GM12878 (cell line): Measurements from ENCODE around the gene CCDC17. TPM values are rescaled to one million over a fixed set of nuclear protein-coding genes. Genes with fewer than 3 reads are reported as not detected.

Experiments
- BRCA1 ChIP-seq: IDR thresholded peaks from 2 replicates; pipeline ENCODE4 v1.6.1; 2011; ENCODE audit warnings: low read depth, low read length, improper control_type of control experiment
- CEBPB ChIP-seq, 2 experiments: fragments of 150-350 bp in 1 of 2; IDR thresholded peaks; 2 replicates each; pipeline ENCODE4 v1.6.1; 2012 to 2014; ENCODE audit warnings: low read depth in 2 of 2, low read length in 2 of 2, borderline replicate concordance in 1 of 2, inconsistent platforms in 1 of 2
- CREB1 ChIP-seq: IDR thresholded peaks from 2 replicates; pipeline ENCODE4 v1.6.1; 2012; ENCODE audit warnings: low read depth, mild to moderate bottlenecking, inconsistent platforms
- ESRRA ChIP-seq: IDR thresholded peaks from 2 replicates; pipeline ENCODE4 v1.6.1; 2012; ENCODE audit warnings: mild to moderate bottlenecking, low read length, improper control_type of control experiment
- FOXM1 ChIP-seq: IDR thresholded peaks from 2 replicates; pipeline ENCODE4 v1.6.1; 2012; ENCODE audit warnings: low read depth, mild to moderate bottlenecking, inconsistent platforms, low read length, moderate library complexity
- IRF4 ChIP-seq: IDR thresholded peaks from 2 replicates; pipeline ENCODE4 v1.6.1; 2011; ENCODE audit warnings: low read depth, low read length
- NFYB ChIP-seq: IDR thresholded peaks from 2 replicates; pipeline ENCODE4 v1.6.1; 2011; ENCODE audit warnings: low read depth, mild to moderate bottlenecking, low read length, improper control_type of control experiment, moderate library complexity; ENCODE audit not compliant: insufficient read depth
- NKRF ChIP-seq: fragments of 450-650 bp; conservative IDR thresholded peaks from 2 replicates; pipeline ENCODE4 v1.6.1; 2017; ENCODE audit warnings: mild to moderate bottlenecking, moderate library complexity
- RFX5 ChIP-seq: IDR thresholded peaks from 2 replicates; pipeline ENCODE4 v1.6.1; 2011; ENCODE audit warnings: low read depth, low read length, improper control_type of control experiment
- SUPT20H ChIP-seq: IDR thresholded peaks from 2 replicates; pipeline ENCODE4 v1.6.1; 2011; ENCODE audit warnings: low read depth, mild to moderate bottlenecking, low read length, moderate library complexity, borderline replicate concordance; ENCODE audit not compliant: control insufficient read depth
- TCF12 ChIP-seq: IDR thresholded peaks from 2 replicates; pipeline ENCODE4 v1.6.1; 2011; ENCODE audit warnings: low read depth, mild to moderate bottlenecking, low read length
- TCF3 ChIP-seq: IDR thresholded peaks from 2 replicates; pipeline ENCODE4 v1.6.1; 2012; ENCODE audit warnings: low read depth, mild to moderate bottlenecking, low read length, borderline replicate concordance; ENCODE audit not compliant: insufficient read depth
- ZNF687 ChIP-seq: fragments of 450-650 bp; IDR thresholded peaks from 2 replicates; pipeline ENCODE4 v1.6.1; 2017; ENCODE audit warnings: mild to moderate bottlenecking, moderate library complexity
- polyA plus RNA-seq, 11 experiments: library from polyadenylated mRNA; depleted of rRNA in 4 of 11; unstranded in 6 of 11; stranded (reverse) in 5 of 11; fragments of >200 nt; fragmentation: Nextera tagmentation in 4 of 11; fragmentation: Illumina TruSeq in 1 of 11; extraction: Ambion mirVana in 4 of 11; extraction: Trizol in 1 of 11; gene quantifications; 1 replicate in 1 of 11; 2 replicates in 10 of 11; pipeline versions ENCODE4 v1.2.1 to v1.2.3, GENCODE V29; 2011 to 2016; ENCODE audit warnings: inconsistent platforms in 2 of 11, missing spikeins in 2 of 11, low read depth in 1 of 11
- total RNA-seq, 4 experiments: library from RNA; depleted of rRNA in 3 of 4; stranded (reverse); fragments of >200 nt in 3 of 4; fragmentation: Illumina TruSeq in 1 of 4; extraction: Trizol in 1 of 4; gene quantifications; 2 replicates each; pipeline versions ENCODE4 v1.2.1 to v1.2.3, GENCODE V29; 2013 to 2021
- TF ChIP-seq, protein P1 (sequence below): fragments of 450-650 bp; IDR thresholded peaks from 2 replicates; pipeline ENCODE4 v1.6.1; 2017; ENCODE audit warnings: antibody characterized with exemption, mild to moderate bottlenecking, moderate library complexity
- TF ChIP-seq, protein P2 (sequence below): fragments of 450-650 bp; IDR thresholded peaks from 2 replicates; pipeline ENCODE4 v1.6.1; 2017; ENCODE audit warnings: mild to moderate bottlenecking
- TF ChIP-seq, protein P3 (sequence below): fragments of 450-650 bp; formaldehyde crosslinking; IDR thresholded peaks from 2 replicates; pipeline ENCODE4 v1.4.0; 2022; ENCODE audit warnings: mild to moderate bottlenecking, moderate library complexity

Gene CCDC17
- total and polyA plus RNA-seq, 10 of the 15 experiments (the other 5 are each of a cell fraction or from before 2014, with no cell fraction given) = 0.15 to 1.9 (median 0.69) TPM

- TF ChIP-seq NKRF = no peak
- no peak for TF ChIP-seq FOXM1
- no peak for TF ChIP-seq TCF3
- no peak for TF ChIP-seq ZNF687
- 0 out of 2 replicates have a peak, but pooled peaks have one; percentile 14 for TF ChIP-seq TCF12
- peak; percentile 96 for TF ChIP-seq CREB1
- TF ChIP-seq SUPT20H = no peak
- TF ChIP-seq NFYB = peak; percentile 88
- no peak for TF ChIP-seq BRCA1
- no peak for TF ChIP-seq ESRRA
- peak; percentile 100 for TF ChIP-seq RFX5
- peak in 1 of 2 experiments; percentile 81; a peak in 1 of 4 replicates for TF ChIP-seq CEBPB (IDR thresholded peaks at IDR 0.05; ENCODE audit: borderline replicate concordance in 1 of 2, low read depth in 2 of 2, low read length in 2 of 2)
- TF ChIP-seq, protein P1, sequence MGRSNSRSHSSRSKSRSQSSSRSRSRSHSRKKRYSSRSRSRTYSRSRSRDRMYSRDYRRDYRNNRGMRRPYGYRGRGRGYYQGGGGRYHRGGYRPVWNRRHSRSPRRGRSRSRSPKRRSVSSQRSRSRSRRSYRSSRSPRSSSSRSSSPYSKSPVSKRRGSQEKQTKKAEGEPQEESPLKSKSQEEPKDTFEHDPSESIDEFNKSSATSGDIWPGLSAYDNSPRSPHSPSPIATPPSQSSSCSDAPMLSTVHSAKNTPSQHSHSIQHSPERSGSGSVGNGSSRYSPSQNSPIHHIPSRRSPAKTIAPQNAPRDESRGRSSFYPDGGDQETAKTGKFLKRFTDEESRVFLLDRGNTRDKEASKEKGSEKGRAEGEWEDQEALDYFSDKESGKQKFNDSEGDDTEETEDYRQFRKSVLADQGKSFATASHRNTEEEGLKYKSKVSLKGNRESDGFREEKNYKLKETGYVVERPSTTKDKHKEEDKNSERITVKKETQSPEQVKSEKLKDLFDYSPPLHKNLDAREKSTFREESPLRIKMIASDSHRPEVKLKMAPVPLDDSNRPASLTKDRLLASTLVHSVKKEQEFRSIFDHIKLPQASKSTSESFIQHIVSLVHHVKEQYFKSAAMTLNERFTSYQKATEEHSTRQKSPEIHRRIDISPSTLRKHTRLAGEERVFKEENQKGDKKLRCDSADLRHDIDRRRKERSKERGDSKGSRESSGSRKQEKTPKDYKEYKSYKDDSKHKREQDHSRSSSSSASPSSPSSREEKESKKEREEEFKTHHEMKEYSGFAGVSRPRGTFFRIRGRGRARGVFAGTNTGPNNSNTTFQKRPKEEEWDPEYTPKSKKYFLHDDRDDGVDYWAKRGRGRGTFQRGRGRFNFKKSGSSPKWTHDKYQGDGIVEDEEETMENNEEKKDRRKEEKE = no peak
- TF ChIP-seq, protein P2, sequence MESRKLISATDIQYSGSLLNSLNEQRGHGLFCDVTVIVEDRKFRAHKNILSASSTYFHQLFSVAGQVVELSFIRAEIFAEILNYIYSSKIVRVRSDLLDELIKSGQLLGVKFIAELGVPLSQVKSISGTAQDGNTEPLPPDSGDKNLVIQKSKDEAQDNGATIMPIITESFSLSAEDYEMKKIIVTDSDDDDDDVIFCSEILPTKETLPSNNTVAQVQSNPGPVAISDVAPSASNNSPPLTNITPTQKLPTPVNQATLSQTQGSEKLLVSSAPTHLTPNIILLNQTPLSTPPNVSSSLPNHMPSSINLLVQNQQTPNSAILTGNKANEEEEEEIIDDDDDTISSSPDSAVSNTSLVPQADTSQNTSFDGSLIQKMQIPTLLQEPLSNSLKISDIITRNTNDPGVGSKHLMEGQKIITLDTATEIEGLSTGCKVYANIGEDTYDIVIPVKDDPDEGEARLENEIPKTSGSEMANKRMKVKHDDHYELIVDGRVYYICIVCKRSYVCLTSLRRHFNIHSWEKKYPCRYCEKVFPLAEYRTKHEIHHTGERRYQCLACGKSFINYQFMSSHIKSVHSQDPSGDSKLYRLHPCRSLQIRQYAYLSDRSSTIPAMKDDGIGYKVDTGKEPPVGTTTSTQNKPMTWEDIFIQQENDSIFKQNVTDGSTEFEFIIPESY = no peak
- TF ChIP-seq, protein P3, sequence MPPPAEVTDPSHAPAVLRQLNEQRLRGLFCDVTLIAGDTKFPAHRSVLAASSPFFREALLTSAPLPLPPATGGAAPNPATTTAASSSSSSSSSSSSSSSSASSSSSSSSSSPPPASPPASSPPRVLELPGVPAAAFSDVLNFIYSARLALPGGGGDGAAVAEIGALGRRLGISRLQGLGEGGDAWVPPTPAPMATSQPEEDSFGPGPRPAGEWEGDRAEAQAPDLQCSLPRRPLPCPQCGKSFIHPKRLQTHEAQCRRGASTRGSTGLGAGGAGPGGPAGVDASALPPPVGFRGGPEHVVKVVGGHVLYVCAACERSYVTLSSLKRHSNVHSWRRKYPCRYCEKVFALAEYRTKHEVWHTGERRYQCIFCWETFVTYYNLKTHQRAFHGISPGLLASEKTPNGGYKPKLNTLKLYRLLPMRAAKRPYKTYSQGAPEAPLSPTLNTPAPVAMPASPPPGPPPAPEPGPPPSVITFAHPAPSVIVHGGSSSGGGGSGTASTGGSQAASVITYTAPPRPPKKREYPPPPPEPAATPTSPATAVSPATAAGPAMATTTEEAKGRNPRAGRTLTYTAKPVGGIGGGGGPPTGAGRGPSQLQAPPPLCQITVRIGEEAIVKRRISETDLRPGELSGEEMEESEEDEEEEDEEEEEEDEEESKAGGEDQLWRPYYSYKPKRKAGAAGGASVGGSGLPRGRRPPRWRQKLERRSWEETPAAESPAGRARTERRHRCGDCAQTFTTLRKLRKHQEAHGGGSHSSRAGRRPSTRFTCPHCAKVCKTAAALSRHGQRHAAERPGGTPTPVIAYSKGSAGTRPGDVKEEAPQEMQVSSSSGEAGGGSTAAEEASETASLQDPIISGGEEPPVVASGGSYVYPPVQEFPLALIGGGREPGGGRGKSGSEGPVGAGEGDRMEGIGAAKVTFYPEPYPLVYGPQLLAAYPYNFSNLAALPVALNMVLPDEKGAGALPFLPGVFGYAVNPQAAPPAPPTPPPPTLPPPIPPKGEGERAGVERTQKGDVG = no peak
- TF ChIP-seq IRF4 = no peak
Measured at GRCh38 chr1:45583264-45583665, 40.6 kb downstream of the CCDC17 start (continued).
